GM23338 (cell line): ENCODE measurements around the gene NTNG1. TPM values are rescaled to one million over a fixed set of nuclear protein-coding genes. Genes with fewer than 3 reads are reported as not detected.

ENCODE experiments used
- ATAC-seq: fragments of 200-7000 bp; cut with Tn5 transposase; 3 replicates; pipeline ENCODE4 v1.9.1; 2020
- DNase-seq: peaks from one replicate; pipeline ENCODE4 v3.0.0-alpha.2; 2015; ENCODE audit warnings: low spot score
- H2AFZ ChIP-seq: fragments of 200-600 bp; sonication (generic); 2 replicates; pipeline ENCODE4 v1.8.0; 2016; ENCODE audit warnings: antibody characterized with exemption, mild to moderate bottlenecking, moderate library complexity
- H3F3A ChIP-seq: fragments of 200-600 bp; sonication (generic); replicated peaks from 2 replicates; pipeline ENCODE4 v1.8.0; 2017; ENCODE audit warnings: antibody characterized with exemption, mixed run types, low read depth
- H3K27ac ChIP-seq: fragments of 200-600 bp; sonication (generic); 2 replicates; pipeline ENCODE4 v1.6.1; 2016; ENCODE audit warnings: low read depth
- H3K27me3 ChIP-seq: fragments of 200-600 bp; sonication (generic); 2 replicates; pipeline ENCODE4 v1.8.0; 2016; ENCODE audit warnings: mild to moderate bottlenecking, mixed run types, moderate library complexity; ENCODE audit not compliant: insufficient read depth
- H3K36me3 ChIP-seq: fragments of 200-600 bp; sonication (generic); 2 replicates; pipeline ENCODE4 v1.8.0; 2016; ENCODE audit warnings: mild to moderate bottlenecking; ENCODE audit not compliant: insufficient read depth
- H3K4me1 ChIP-seq: fragments of 200-600 bp; sonication (generic); 2 replicates; pipeline ENCODE4 v1.8.0; 2016; ENCODE audit warnings: mild to moderate bottlenecking, moderate library complexity; ENCODE audit not compliant: insufficient read depth
- H3K4me2 ChIP-seq: fragments of 200-600 bp; sonication (generic); 2 replicates; pipeline ENCODE4 v1.7.1; 2017; ENCODE audit warnings: mixed run types
- H3K4me3 ChIP-seq: fragments of 200-600 bp; sonication (generic); 2 replicates; pipeline ENCODE4 v1.6.1; 2016; ENCODE audit warnings: mixed run types
- H3K79me2 ChIP-seq: fragments of 200-600 bp; sonication (generic); replicated peaks from 2 replicates; pipeline ENCODE4 v1.8.0; 2017; ENCODE audit warnings: mild to moderate bottlenecking; ENCODE audit not compliant: insufficient read depth
- H3K9me2 ChIP-seq: fragments of 200-600 bp; sonication (generic); 2 replicates; pipeline ENCODE4 v1.8.0; 2017; ENCODE audit not compliant: insufficient read depth
- H4K20me1 ChIP-seq: fragments of 200-600 bp; sonication (generic); replicated peaks from 2 replicates; pipeline ENCODE4 v1.8.0; 2017; ENCODE audit warnings: mild to moderate bottlenecking; ENCODE audit not compliant: insufficient read depth
- H3K27ac Mint-ChIP-seq: 2 replicates; pipeline ENCODE4 v1.8.0; 2020; ENCODE audit warnings: inconsistent platforms, mild to moderate bottlenecking, moderate library complexity, mixed read lengths
- H3K27me3 Mint-ChIP-seq: 3 replicates; pipeline ENCODE4 v1.8.0; 2022; ENCODE audit warnings: low read depth, mild to moderate bottlenecking, moderate library complexity, mixed read lengths, inconsistent platforms; ENCODE audit not compliant: insufficient read depth, poor library complexity
- H3K36me3 Mint-ChIP-seq: 3 replicates; pipeline ENCODE4 v1.8.0; 2021; ENCODE audit warnings: low read depth, mild to moderate bottlenecking, inconsistent platforms, moderate library complexity, mixed read lengths
- H3K4me1 Mint-ChIP-seq: 3 replicates; pipeline ENCODE4 v1.8.0; 2020; ENCODE audit warnings: mild to moderate bottlenecking, inconsistent platforms, mixed read lengths
- H3K4me3 Mint-ChIP-seq: 3 replicates; pipeline ENCODE4 v1.8.0; 2021; ENCODE audit warnings: moderate library complexity, mild to moderate bottlenecking, inconsistent platforms, mixed read lengths
- H3K9me3 Mint-ChIP-seq: 3 replicates; pipeline ENCODE4 v1.8.0; 2020; ENCODE audit warnings: moderate library complexity, mild to moderate bottlenecking, inconsistent platforms, mixed read lengths
- EZH2phosphoT487 ChIP-seq: fragments of 200-600 bp; sonication (generic); IDR thresholded peaks from one replicate; pipeline ENCODE4 v1.8.1; 2018; ENCODE audit warnings: antibody characterized with exemption; ENCODE audit not compliant: unreplicated experiment
- NANOG ChIP-seq: IDR thresholded peaks from 2 replicates; pipeline ENCODE4 v1.6.1; 2016; ENCODE audit warnings: antibody characterized with exemption, borderline replicate concordance
- POLR2AphosphoS5 ChIP-seq: IDR thresholded peaks from 2 replicates; pipeline ENCODE4 v1.6.1; 2016; ENCODE audit warnings: antibody characterized with exemption, low read depth
- STAT1 ChIP-seq: IDR thresholded peaks from one replicate; pipeline ENCODE4 v1.6.1; 2016; ENCODE audit warnings: antibody characterized with exemption; ENCODE audit not compliant: unreplicated experiment
- ZNF114 ChIP-seq: fragments of 250-450 bp; sonication (Bioruptor Pico); IDR thresholded peaks from 2 replicates; pipeline ENCODE4 v1.5.0; 2020; ENCODE audit warnings: mild to moderate bottlenecking, moderate library complexity
- ZNF331 ChIP-seq: fragments of 250-450 bp; sonication (Bioruptor Pico); IDR thresholded peaks from 2 replicates; pipeline ENCODE4 v1.5.0; 2020; ENCODE audit warnings: low read depth, mild to moderate bottlenecking, moderate library complexity
- ZNF462 ChIP-seq: fragments of 250-450 bp; sonication (Bioruptor Pico); IDR thresholded peaks from 2 replicates; pipeline ENCODE4 v1.5.0; 2020; ENCODE audit warnings: mild to moderate bottlenecking, moderate library complexity
- polyA plus RNA-seq: library from polyadenylated mRNA; unstranded; fragments of >200 nt; fragmentation: Nextera tagmentation; extraction: Ambion mirVana; gene quantifications from 2 replicates; pipeline ENCODE4 v1.2.1, GENCODE V29; 2016
- total RNA-seq: library from RNA; depleted of rRNA; stranded (reverse); fragments of >200 nt; shearing (Covaris generic); gene quantifications from 2 replicates; pipeline ENCODE4 v1.2.3, GENCODE V29; 2014
- TF ChIP-seq, protein P1 (sequence below): IDR thresholded peaks from 2 replicates; pipeline ENCODE4 v1.6.1; 2016; ENCODE audit warnings: antibody characterized with exemption

Gene NTNG1
- total and polyA plus RNA-seq, 2 experiments from 2014 or later, result 7.2 to 10.3 TPM

DNA sequence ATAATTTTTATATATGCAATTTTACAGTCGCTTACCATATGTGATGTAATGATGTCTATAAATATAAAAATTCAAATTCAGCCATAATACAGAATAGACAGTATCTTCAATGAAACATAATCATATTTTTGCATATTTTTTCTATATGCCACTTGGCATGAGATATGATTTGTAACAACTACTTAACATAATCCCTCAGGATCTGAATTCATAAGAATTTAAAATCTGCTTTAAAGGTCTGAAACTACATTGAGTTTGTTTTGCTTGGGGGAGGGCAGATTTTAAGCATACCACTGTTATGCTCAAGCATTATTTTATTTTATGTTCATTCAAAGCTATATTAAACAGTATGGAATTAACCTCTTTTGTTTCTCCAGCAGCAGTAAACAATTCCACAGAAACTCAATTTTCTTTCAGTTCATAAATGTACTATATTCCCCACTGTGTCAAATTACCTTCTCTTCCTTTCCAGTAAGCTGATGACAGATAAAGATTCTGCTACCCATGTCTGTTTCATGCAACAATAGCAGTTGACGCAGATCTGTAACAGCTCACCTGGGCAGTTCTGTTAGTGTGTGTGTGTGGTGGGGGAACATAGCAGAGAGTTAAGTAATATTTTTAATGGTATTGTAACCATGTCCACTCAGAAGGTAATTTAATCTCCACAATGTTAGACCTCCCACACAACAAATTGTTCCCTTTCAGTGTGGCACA, 224.8 kb downstream of the NTNG1 start (continued):
- no peak for TF ChIP-seq ZNF462 (CRISPR knock-in tag)
- no peak for TF ChIP-seq NANOG

GRCh38 chr1:107378426-107378825, 237.6 kb downstream of the NTNG1 start:
- Histone ChIP-seq H4K20me1 (no peaks in the 10 kb centered on the region), H3K4me1 (peaks cover 6% of the 10 kb centered on the region; the same call in 1 of the 2 replicates), H3K9me2 (peaks cover 7% of the 10 kb centered on the region), H3F3A (no peaks in the 10 kb centered on the region), H3K79me2 (no peaks in the 10 kb centered on the region), H3K4me2 (no peak overlapping the region), H3K36me3 (no peaks in the 10 kb centered on the region), H3K4me3 (no peak overlapping the region), H3K27me3 (no peaks in the 10 kb centered on the region), H3K27ac (no peak overlapping the region), H2AFZ (no peak overlapping the region)
- Mint-ChIP-seq H3K4me1 (peaks cover 14% of the 10 kb centered on the region; the same call in 2 of the 3 replicates), H3K27ac (no peak overlapping the region), H3K27me3 (peaks cover 6% of the 10 kb centered on the region), H3K9me3 (no peaks in the 10 kb centered on the region), H3K36me3 (no peaks in the 10 kb centered on the region), H3K4me3 (no peak overlapping the region)
- DNase-seq (no peak), ATAC-seq (no peak)
- TF ChIP-seq STAT1, result no peak
- no peak for TF ChIP-seq ZNF114 (CRISPR knock-in tag)
- no peak for TF ChIP-seq ZNF462 (CRISPR knock-in tag)
- TF ChIP-seq EZH2phosphoT487, result no peak
- TF ChIP-seq, protein P1, sequence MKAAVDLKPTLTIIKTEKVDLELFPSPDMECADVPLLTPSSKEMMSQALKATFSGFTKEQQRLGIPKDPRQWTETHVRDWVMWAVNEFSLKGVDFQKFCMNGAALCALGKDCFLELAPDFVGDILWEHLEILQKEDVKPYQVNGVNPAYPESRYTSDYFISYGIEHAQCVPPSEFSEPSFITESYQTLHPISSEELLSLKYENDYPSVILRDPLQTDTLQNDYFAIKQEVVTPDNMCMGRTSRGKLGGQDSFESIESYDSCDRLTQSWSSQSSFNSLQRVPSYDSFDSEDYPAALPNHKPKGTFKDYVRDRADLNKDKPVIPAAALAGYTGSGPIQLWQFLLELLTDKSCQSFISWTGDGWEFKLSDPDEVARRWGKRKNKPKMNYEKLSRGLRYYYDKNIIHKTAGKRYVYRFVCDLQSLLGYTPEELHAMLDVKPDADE, result no peak
- TF ChIP-seq POLR2AphosphoS5, result no peak
- no peak for TF ChIP-seq ZNF331 (CRISPR knock-in tag)
